ENCODE measurements around the gene SERPING1. TPM values are rescaled to one million over a fixed set of nuclear protein-coding genes. Genes with fewer than 3 reads are reported as not detected.

SERPING1 gene
- total RNA-seq, 1 experiment from 2014 or later: not detected

GRCh38 chr11:57588046-57588710 lies 9.3 kb upstream of the SERPING1 start:
- no peak for DNase-seq (ENCODE audit: low read depth)
- in situ Hi-C loops (cut with HindIII; ENCODE audit: low pct_unique_long_range_greater_than_20kb, low sequenced_read_pairs): no loop called here

DNA sequence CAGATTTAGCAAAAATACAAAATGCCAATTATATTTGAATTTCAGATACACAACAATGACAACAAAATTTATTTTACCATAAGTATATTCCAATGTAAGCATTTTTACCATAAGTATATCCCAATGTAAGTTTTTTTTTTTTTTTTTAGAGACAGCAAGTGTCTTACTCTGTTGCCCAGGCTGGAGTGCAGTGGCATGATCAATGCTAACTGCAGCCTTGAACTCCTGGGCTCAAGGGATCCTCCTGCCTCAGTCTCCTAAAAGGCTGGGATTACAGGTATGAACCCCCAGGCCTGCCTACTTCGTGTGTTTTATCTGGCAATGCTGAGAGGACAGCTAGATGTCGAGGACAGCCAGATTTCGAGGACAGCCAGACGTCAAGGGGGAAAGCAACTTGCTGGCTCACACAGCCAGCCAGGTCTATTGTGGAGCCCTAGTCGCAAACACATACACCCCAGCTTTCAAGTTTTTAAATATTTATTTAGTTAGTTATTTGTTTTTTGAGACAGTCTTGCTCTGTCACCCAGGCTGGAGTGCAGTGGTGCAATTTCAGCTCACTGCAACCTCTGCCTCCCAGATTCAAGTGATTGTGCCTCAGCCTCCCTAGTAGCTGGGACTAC lies 1.1 kb upstream of the SERPING1 start:
- in situ Hi-C loops (cut with HindIII; ENCODE audit: low pct_unique_long_range_greater_than_20kb, low sequenced_read_pairs): no loop called here

GRCh38 chr11:57597916-57598830 lies 688 bp downstream of the SERPING1 start:
- DNase-seq (ENCODE audit: low read depth): no peak
- in situ Hi-C loops (cut with HindIII; ENCODE audit: low pct_unique_long_range_greater_than_20kb, low sequenced_read_pairs): no loop called here

More for the DNA sequence above, 1.1 kb upstream of the SERPING1 start:
- DNase-seq (ENCODE audit: low read depth): no peak

- in situ Hi-C loops (cut with HindIII; ENCODE audit: low pct_unique_long_range_greater_than_20kb, low sequenced_read_pairs): no loop called here
- no peak for DNase-seq (ENCODE audit: low read depth)
These were observed 1.3 kb downstream of the SERPING1 start for GRCh38 chr11:57598831-57599155.

DNA sequence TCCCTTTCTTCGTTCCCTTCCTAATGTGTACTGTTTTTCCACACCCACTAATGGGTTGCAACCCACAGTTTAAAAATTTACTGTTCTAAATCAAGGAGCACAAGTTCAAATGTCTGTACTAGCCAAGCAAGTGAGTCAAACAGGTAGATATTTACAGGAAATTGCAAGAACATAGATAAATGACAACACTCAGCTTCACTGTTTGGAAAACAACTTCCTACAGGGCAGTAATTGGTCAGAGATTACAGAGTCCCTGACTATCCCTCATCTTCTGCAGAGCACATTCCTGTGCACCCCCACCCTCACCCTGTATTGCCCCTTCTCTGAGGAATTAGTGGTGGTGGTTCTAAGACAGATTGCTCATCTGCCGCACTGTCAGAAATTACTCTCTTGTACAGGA lies 1.9 kb downstream of the SERPING1 start:
- in situ Hi-C loops (cut with HindIII; ENCODE audit: low pct_unique_long_range_greater_than_20kb, low sequenced_read_pairs): no loop called here
- no peak for DNase-seq (ENCODE audit: low read depth)

DNA sequence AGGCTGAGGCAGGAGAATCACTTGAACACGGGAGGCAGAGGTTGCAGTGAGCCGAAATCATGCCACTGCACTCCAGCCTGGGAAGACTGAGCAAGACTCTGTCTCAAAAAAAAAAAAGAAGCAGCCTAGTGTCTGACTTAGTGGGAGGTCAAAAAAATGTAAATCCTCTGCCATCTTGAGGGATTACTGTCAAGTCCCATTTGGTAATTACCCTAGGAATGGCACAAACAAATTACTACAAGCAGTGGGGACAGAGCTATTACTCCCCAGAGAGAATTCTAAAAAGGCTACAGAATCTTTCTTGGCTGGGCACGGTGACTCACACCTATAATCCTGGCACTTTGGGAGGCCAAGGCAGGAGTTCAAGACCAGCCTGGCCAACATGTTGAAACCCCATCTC lies 3.8 kb downstream of the SERPING1 start:
- in situ Hi-C loops (cut with HindIII; ENCODE audit: low pct_unique_long_range_greater_than_20kb, low sequenced_read_pairs): no loop called here

GRCh38 chr11:57604296-57605027 lies 7.0 kb downstream of the SERPING1 start:
- in situ Hi-C loops (cut with HindIII; ENCODE audit: low pct_unique_long_range_greater_than_20kb, low sequenced_read_pairs): no loop called here
- no peak for DNase-seq (ENCODE audit: low read depth)

More for the DNA sequence above, 3.8 kb downstream of the SERPING1 start:
- no peak for DNase-seq (ENCODE audit: low read depth)

- DNase-seq (ENCODE audit: low read depth): no peak
- in situ Hi-C loops (cut with HindIII; ENCODE audit: low pct_unique_long_range_greater_than_20kb, low sequenced_read_pairs): no loop called here
These were observed 7.5 kb downstream of the SERPING1 start for GRCh38 chr11:57605028-57605420.

DNA sequence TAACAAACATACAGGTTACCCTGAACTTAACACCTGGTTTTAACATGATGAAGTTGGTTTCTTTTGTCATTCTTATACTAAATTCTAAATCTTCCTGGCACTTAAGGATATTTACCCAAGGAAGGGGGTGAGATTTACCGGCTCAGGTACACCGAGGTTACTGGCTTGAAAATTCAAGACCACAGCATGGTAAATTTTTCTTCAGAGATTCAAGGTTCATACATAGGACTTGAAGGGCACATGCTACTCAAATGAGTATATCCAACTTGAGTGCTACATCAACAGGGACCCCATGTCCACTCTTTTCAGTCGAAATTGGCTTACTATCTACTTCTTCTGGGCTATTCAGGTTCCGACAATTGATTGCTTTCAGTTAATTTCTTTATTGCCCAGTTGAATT lies 12.7 kb downstream of the SERPING1 start:
- no peak for DNase-seq (ENCODE audit: low read depth)
- in situ Hi-C loops (cut with HindIII; ENCODE audit: low pct_unique_long_range_greater_than_20kb, low sequenced_read_pairs): no loop called here

DNA sequence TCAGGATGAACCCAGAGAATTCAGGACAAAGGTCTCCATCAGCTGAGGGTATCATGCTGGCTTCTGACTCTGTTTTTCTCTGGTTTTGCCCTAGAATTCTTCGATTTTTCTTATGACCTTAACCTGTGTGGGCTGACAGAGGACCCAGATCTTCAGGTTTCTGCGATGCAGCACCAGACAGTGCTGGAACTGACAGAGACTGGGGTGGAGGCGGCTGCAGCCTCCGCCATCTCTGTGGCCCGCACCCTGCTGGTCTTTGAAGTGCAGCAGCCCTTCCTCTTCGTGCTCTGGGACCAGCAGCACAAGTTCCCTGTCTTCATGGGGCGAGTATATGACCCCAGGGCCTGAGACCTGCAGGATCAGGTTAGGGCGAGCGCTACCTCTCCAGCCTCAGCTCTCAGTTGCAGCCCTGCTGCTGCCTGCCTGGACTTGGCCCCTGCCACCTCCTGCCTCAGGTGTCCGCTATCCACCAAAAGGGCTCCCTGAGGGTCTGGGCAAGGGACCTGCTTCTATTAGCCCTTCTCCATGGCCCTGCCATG lies 16.8 kb downstream of the SERPING1 start:
- no peak for DNase-seq (ENCODE audit: low read depth)
- in situ Hi-C loops (cut with HindIII; ENCODE audit: low pct_unique_long_range_greater_than_20kb, low sequenced_read_pairs): no loop called here

DNA sequence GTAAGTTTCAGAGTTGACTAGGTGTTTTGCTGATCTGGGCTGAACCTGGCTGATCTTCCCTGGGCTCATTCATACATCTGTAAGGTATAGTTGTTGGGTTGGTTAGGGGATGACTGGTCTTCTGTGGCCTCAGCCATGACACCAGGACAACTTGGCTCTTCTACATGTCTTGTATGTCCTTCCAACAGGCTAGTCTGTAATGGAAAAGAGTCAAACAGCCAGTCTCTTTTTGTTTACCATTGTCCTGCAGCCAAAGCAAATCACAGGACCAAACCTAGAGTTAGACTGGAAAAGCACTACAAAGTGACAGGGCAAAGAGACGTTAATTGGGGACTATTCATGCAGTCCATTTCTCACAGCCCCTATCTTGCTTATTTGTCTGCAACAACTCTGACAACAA lies 17.8 kb downstream of the SERPING1 start:
- in situ Hi-C loops (cut with HindIII; ENCODE audit: low pct_unique_long_range_greater_than_20kb, low sequenced_read_pairs): no loop called here
- DNase-seq (ENCODE audit: low read depth): no peak

DNA sequence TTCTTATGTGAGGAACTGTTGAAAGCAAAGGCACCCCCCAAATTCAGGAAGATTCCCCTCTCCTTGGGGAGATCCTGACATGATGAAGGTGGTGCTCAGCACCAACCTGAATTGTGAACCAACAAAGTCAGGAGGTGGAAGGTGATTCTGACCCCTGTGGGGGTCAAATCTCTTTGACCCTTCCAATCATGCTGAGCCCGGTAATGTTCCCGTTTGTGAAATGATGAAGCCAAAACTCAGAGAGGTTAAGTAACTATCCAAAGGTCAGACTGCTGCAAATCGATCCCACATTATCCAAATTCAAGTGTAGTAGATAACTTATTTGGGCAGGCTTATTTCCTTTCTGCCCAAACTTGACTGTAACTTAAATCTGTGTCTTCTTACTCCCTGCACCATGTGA lies 19.1 kb downstream of the SERPING1 start:
- DNase-seq (ENCODE audit: low read depth): no peak
- in situ Hi-C loops (cut with HindIII; ENCODE audit: low pct_unique_long_range_greater_than_20kb, low sequenced_read_pairs): no loop called here

DNA sequence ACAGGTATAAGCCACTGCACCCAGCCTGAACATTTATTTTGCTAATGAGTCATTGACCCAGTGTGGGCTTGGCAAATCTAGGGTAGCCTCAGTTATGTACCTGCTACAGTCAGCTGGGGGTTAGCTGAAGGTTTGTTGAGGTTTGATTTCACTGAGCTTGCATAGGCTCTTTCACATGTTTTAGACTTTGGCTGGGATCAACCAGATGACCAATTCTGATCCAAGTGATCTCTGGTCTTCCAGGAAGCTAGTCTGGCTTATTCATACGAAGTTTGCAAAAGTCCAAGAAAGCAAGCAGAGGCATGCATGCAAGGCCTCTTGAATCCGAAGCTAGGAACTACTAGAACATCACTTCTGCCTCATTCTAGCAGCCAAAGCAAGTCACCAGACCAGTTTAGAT lies 21.0 kb downstream of the SERPING1 start:
- in situ Hi-C loops (cut with HindIII; ENCODE audit: low pct_unique_long_range_greater_than_20kb, low sequenced_read_pairs): no loop called here
- no peak for DNase-seq (ENCODE audit: low read depth)

DNA sequence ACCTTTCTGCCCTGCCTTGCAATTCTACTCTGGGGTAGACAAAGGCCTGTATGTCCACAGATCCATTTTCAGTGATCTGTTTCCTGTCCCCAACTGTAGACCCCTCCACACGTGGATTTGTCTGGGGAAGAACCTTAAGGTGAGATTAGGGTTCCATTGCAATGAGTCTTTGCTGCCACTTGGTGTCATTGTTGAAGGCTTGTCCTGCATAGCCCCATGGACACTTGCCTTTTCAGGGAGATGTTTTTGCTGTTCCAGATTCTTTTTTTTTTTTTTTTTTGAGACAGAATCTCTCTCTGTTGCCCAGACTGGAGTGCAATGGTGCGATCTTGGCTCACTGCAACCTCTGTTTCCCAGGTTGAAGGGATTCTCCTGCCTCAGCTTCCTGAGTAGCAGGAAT lies 21.8 kb downstream of the SERPING1 start:
- in situ Hi-C loops (cut with HindIII; ENCODE audit: low pct_unique_long_range_greater_than_20kb, low sequenced_read_pairs): no loop called here
- no peak for DNase-seq (ENCODE audit: low read depth)

GRCh38 chr11:57620467-57620866 lies 23.0 kb downstream of the SERPING1 start:
- in situ Hi-C loops (cut with HindIII; ENCODE audit: low pct_unique_long_range_greater_than_20kb, low sequenced_read_pairs): no loop called here
- no peak for DNase-seq (ENCODE audit: low read depth)

DNA sequence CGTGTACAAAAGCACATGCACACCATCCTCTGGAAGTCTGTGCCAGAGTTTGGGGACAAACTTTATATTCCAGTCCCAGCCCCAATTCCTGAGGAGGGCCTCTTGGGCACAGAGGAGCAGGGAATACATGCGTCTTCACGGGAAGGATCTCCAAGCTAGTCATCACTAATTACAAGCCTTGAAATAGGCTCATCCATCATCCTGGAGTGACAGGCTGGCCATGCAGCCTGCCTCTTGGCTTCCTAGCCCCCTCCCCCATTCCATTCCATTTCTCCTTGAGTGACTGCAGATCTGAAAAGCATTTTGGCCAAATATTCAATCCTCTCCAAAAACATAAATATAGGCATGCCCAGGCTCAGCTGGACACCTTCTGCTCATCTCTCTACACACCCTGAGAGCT lies 24.8 kb downstream of the SERPING1 start:
- in situ Hi-C loops (cut with HindIII; ENCODE audit: low pct_unique_long_range_greater_than_20kb, low sequenced_read_pairs): no loop called here

DNA sequence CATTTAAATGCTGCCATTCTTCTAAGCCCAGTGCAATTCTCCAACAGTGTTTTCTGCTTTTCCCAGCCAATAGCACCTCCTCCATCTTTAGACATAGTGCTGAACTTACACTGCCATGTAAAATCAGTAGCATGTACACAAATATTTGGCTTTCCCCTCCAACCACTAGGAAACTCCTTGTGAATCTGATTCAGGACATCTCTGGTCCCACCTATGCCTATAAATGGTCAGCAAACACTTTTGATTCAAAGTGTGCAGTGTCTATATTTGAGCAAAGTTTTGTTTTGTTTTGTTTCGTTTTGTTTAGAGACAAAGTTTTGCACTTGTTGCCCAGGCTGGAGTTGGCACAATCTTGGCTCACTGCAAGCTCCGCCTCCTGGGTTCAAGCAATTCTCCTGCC lies 27.4 kb downstream of the SERPING1 start:
- in situ Hi-C loops (cut with HindIII; ENCODE audit: low pct_unique_long_range_greater_than_20kb, low sequenced_read_pairs): no loop called here

More for the DNA sequence above, 24.8 kb downstream of the SERPING1 start:
- DNase-seq (ENCODE audit: low read depth): no peak

GRCh38 chr11:57626895-57627294 lies 29.4 kb downstream of the SERPING1 start:
- DNase-seq (ENCODE audit: low read depth): no peak
- in situ Hi-C loops (cut with HindIII; ENCODE audit: low pct_unique_long_range_greater_than_20kb, low sequenced_read_pairs): no loop called here

More for the DNA sequence above, 27.4 kb downstream of the SERPING1 start:
- DNase-seq (ENCODE audit: low read depth): no peak
